Activated T-helper 17 cell treated with anti-CD3 and anti-CD28 coated beads, Interleukin-2, amount 50 U/mL, for 72 hours (primary cell): Measurements from ENCODE around the gene NHEJ1. TPM values are rescaled to one million over a fixed set of nuclear protein-coding genes. Genes with fewer than 3 reads are reported as not detected.

ENCODE experiments used
- ATAC-seq: fragments of 150-1000 bp; cut with Tn5 transposase; replicated peaks from 2 replicates; pipeline ENCODE4 v1.10.0; 2021; ENCODE audit warnings: mild to moderate bottlenecking, moderate library complexity
- H3K27ac Mint-ChIP-seq: one replicate; pipeline ENCODE4 v1.8.0; 2022; ENCODE audit warnings: mixed read lengths
- H3K27me3 Mint-ChIP-seq: one replicate; pipeline ENCODE4 v1.8.0; 2022; ENCODE audit warnings: mixed read lengths
- H3K36me3 Mint-ChIP-seq: one replicate; pipeline ENCODE4 v1.8.0; 2022; ENCODE audit warnings: low read depth, mild to moderate bottlenecking, mixed read lengths
- H3K4me1 Mint-ChIP-seq: one replicate; pipeline ENCODE4 v1.8.0; 2022; ENCODE audit warnings: mixed read lengths
- H3K4me3 Mint-ChIP-seq: one replicate; pipeline ENCODE4 v1.8.0; 2022; ENCODE audit warnings: mild to moderate bottlenecking, mixed read lengths
- H3K9me3 Mint-ChIP-seq: one replicate; pipeline ENCODE4 v1.8.0; 2022; ENCODE audit warnings: mixed read lengths
- total RNA-seq, 2 donors: library from RNA; stranded (reverse); gene quantifications; one replicate each; pipeline ENCODE4 v1.2.3, GENCODE V29; 2022

The NHEJ1 gene
- total RNA-seq, 2 donors from 2014 or later = 24.1 to 26.6 TPM

- Mint-ChIP-seq H3K36me3 (peaks cover 22% of the 10 kb centered on the region), H3K4me1 (peaks cover 15% of the 10 kb centered on the region), H3K4me3 (peak overlapping the region; percentile 84), H3K27ac (peak overlapping the region; percentile 93), H3K27me3 (no peaks in the 10 kb centered on the region), H3K9me3 (no peaks in the 10 kb centered on the region)
- ATAC-seq = no peak
Observed at GRCh38 chr2:219161097-219161496, 482 bp upstream of the NHEJ1 start.

DNA sequence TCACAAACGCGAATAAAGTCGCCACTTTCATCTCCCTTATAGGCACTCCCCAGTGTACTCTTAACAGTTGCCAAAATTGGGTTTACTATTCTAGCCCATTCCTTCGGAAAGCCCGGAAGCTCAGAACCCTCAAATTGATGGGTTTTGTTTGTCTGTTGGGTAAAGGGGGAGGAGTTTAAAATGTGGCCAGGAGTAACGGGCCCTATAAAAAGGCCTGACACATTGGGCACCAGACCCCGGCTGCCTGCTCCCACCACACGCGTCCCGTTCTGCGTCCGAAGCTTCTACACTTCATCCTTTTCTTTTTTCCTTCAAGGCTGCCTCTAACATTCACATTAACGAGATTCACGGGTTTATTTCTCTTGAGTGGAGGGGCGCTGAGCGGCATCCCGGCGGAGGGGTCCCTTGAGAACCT is 837 bp downstream of the NHEJ1 start:
- H3K4me1 Mint-ChIP-seq = peaks cover 15% of the 10 kb centered on the region
- no peaks in the 10 kb centered on the region for H3K9me3 Mint-ChIP-seq
- ATAC-seq = no peak
- peak overlapping the region; percentile 93 for H3K27ac Mint-ChIP-seq
- peaks cover 24% of the 10 kb centered on the region for H3K36me3 Mint-ChIP-seq
- H3K4me3 Mint-ChIP-seq = peak overlapping the region; percentile 84
- H3K27me3 Mint-ChIP-seq = no peaks in the 10 kb centered on the region

- Mint-ChIP-seq H3K4me3 (peak overlapping the region; percentile 84), H3K27me3 (no peaks in the 10 kb centered on the region), H3K27ac (no peak overlapping the region), H3K9me3 (no peaks in the 10 kb centered on the region), H3K4me1 (peaks cover 15% of the 10 kb centered on the region), H3K36me3 (peaks cover 34% of the 10 kb centered on the region)
- ATAC-seq = no peak
Observed at GRCh38 chr2:219158586-219158985, 2.0 kb downstream of the NHEJ1 start.

DNA sequence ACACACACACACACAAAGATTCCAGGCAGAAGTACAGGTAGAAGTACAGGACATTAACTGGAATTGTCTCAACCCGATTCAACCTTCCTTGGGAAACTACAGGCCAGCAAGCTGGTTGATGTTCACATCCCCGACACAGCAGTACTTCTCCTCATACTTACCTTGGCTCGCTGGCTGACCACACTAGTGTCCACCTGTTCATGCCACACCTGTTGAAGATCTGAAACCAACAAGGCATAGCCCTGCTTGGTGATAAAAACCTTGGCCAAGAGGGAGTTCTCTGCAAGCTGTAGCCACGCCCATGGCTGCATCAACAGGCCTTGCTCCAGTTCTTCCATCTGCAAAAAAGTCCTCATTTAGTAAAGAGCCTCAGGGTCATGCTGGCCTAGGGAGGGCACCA is 2.6 kb downstream of the NHEJ1 start:
- Mint-ChIP-seq H3K27me3 (no peaks in the 10 kb centered on the region), H3K4me1 (peaks cover 15% of the 10 kb centered on the region), H3K27ac (no peak overlapping the region), H3K9me3 (no peaks in the 10 kb centered on the region), H3K4me3 (no peak overlapping the region), H3K36me3 (peaks cover 39% of the 10 kb centered on the region)
- no peak for ATAC-seq

DNA sequence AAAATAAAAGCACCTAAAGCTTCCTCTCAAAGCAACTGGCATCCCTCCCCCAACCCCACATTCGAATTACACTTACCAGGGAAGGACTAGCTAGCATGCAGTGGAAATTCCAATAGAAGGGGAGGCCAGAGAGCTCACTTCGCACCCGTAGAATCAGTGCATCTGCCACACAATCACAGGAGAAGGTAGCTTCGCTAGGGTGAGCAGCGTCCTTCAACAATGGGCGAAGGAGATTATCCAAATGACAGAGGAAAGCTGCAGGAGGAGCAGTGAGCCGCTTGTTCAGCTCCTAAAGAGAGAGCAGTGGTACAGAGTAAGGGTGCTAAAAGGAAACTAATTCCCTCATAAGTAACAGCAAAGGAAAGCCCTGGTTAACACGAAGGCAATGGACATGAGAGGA is 3.2 kb downstream of the NHEJ1 start:
- no peak for ATAC-seq
- Mint-ChIP-seq H3K27ac (no peak overlapping the region), H3K9me3 (no peaks in the 10 kb centered on the region), H3K36me3 (peaks cover 41% of the 10 kb centered on the region), H3K4me1 (peaks cover 15% of the 10 kb centered on the region), H3K27me3 (no peaks in the 10 kb centered on the region), H3K4me3 (no peak overlapping the region)

- H3K27me3 Mint-ChIP-seq = no peaks in the 10 kb centered on the region
- no peak overlapping the region for H3K4me3 Mint-ChIP-seq
- ATAC-seq = peak; percentile 54
- H3K4me1 Mint-ChIP-seq = peaks cover 5% of the 10 kb centered on the region
- no peak overlapping the region for H3K27ac Mint-ChIP-seq
- peaks cover 63% of the 10 kb centered on the region for H3K36me3 Mint-ChIP-seq
- H3K9me3 Mint-ChIP-seq = no peaks in the 10 kb centered on the region
Observed at GRCh38 chr2:219155054-219155644, 5.5 kb downstream of the NHEJ1 start.

- Mint-ChIP-seq H3K36me3 (peaks cover 93% of the 10 kb centered on the region), H3K4me1 (no peaks in the 10 kb centered on the region)
- no peak for ATAC-seq
Observed at GRCh38 chr2:219149667-219150066, 10.9 kb downstream of the NHEJ1 start.

DNA sequence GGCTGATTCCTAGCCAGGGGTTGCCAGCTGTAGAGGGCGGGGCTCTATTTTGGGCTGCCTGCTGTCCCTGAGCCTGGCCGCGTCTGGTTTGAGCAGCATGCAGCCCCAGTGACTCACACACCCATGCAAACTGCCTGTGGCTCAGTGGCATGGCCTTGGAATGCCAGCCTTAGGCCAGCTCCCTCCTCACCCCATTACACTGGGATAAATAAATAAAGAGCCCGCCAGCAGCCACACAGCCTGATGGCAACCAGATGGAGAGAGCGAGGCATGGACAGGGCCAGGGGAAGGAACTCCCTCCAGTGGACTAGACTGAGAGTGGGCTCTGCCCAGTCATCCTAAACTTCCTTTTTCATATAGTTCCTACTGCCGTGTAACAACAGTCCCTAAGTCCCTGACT is 18.3 kb downstream of the NHEJ1 start:
- Mint-ChIP-seq H3K4me3 (no peak overlapping the region), H3K9me3 (no peaks in the 10 kb centered on the region), H3K36me3 (peaks cover 98% of the 10 kb centered on the region), H3K27me3 (no peaks in the 10 kb centered on the region), H3K4me1 (no peaks in the 10 kb centered on the region), H3K27ac (no peak overlapping the region)
- no peak for ATAC-seq

More at GRCh38 chr2:219149667-219150066, 10.9 kb downstream of the NHEJ1 start:
- Mint-ChIP-seq H3K27me3 (no peaks in the 10 kb centered on the region), H3K27ac (no peak overlapping the region), H3K4me3 (no peak overlapping the region), H3K9me3 (no peaks in the 10 kb centered on the region)

DNA sequence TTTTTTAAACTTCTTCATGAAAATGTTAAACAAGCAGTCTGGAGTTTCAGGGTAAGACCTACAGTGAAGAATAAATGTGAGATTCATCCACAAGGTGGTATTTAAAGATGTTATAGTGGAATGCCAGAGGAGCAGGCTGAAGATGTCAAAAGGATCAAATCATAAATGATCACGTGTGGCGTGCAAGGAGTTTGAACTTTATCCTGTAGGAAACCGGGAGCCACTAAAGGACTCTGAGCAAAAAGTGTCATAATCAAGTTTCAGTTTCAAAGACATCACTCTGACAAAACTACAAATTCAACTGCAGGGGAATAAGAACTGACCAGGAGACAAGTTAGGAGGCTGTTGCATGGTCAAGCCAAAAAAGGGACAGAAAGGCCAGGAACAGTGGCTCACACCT is 19.9 kb downstream of the NHEJ1 start:
- no peak overlapping the region for H3K4me3 Mint-ChIP-seq
- H3K9me3 Mint-ChIP-seq = no peaks in the 10 kb centered on the region
- no peak overlapping the region for H3K27ac Mint-ChIP-seq

GRCh38 chr2:219133976-219134375 is 26.6 kb downstream of the NHEJ1 start:
- no peaks in the 10 kb centered on the region for H3K9me3 Mint-ChIP-seq
- H3K4me3 Mint-ChIP-seq = no peak overlapping the region
- peaks cover 30% of the 10 kb centered on the region for H3K36me3 Mint-ChIP-seq
- H3K4me1 Mint-ChIP-seq = no peaks in the 10 kb centered on the region
- no peak for ATAC-seq
- H3K27me3 Mint-ChIP-seq = no peaks in the 10 kb centered on the region
- H3K27ac Mint-ChIP-seq = no peak overlapping the region

More for the DNA sequence above, 19.9 kb downstream of the NHEJ1 start:
- Mint-ChIP-seq H3K27me3 (no peaks in the 10 kb centered on the region), H3K4me1 (no peaks in the 10 kb centered on the region), H3K36me3 (peaks cover 86% of the 10 kb centered on the region)
- ATAC-seq = no peak

DNA sequence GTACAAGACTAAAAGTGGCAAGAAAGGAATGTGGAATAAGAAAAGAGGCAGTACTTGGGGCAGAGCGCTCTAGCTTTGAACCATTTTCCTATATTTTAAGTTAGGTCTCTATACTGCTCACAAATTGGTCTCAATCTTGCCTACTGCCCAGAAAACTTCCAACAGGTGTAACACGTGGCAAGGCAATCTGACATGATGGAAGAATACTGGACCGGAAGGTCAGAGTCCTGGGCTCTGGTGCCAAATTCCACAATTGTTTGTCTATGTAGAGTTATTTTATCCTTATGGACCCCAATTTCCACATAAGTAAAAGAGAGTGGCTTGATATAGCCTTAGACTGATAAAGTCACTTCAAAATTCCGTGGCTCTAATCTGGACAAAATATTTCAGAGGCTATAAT is 28.9 kb downstream of the NHEJ1 start:
- H3K9me3 Mint-ChIP-seq = no peaks in the 10 kb centered on the region
- ATAC-seq = no peak
- peaks cover 10% of the 10 kb centered on the region for H3K36me3 Mint-ChIP-seq
- no peaks in the 10 kb centered on the region for H3K27me3 Mint-ChIP-seq
- no peak overlapping the region for H3K4me3 Mint-ChIP-seq
- no peak overlapping the region for H3K27ac Mint-ChIP-seq
- H3K4me1 Mint-ChIP-seq = no peaks in the 10 kb centered on the region

DNA sequence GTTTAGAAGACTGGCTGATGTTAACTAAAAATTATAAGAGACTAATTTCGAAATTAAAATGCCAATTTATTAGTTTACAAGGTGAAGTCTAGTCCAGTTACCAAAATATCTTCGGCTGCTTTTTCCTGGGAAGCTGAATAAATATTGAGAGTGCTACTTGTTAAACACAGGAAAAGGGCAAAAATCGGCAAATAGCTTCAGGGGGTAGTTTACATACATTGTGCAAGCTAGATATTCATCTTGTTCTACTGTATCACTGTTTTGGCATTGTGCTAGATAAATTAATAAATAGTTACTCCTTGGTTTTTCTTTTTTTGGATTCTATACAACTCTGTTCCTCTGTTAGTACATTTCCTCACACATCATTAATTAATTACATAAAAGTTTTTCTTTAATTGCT is 29.3 kb downstream of the NHEJ1 start:
- Mint-ChIP-seq H3K4me1 (no peaks in the 10 kb centered on the region), H3K4me3 (no peak overlapping the region), H3K9me3 (no peaks in the 10 kb centered on the region), H3K27me3 (no peaks in the 10 kb centered on the region), H3K36me3 (peaks cover 10% of the 10 kb centered on the region), H3K27ac (no peak overlapping the region)
- no peak for ATAC-seq

DNA sequence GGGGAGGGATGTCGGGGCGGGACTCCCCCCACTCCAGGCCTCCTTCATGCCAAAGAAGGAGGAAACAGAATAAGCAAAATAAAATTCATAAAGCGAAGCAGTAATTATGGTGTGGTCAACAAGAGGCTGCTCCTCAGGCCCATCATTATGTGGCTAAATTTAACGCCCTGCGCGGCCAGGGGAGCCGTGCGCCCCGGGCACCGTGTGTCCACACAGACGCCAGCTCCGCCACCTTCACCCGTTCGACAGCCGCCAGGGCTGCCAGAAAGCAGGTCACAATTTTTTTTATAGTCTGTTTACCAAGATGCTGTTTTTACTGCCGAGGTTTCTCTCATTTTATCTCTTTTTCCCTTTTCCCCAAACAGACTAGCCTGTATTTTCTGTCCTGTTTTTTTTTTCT is 31.0 kb downstream of the NHEJ1 start:
- Mint-ChIP-seq H3K27ac (no peak overlapping the region), H3K4me3 (no peak overlapping the region), H3K36me3 (peaks cover 10% of the 10 kb centered on the region), H3K9me3 (no peaks in the 10 kb centered on the region), H3K4me1 (peaks cover 10% of the 10 kb centered on the region), H3K27me3 (no peaks in the 10 kb centered on the region)
- ATAC-seq = no peak

GRCh38 chr2:219128396-219128795 is 32.2 kb downstream of the NHEJ1 start:
- no peak overlapping the region for H3K27ac Mint-ChIP-seq
- ATAC-seq = no peak
- no peaks in the 10 kb centered on the region for H3K9me3 Mint-ChIP-seq
- peaks cover 16% of the 10 kb centered on the region for H3K4me1 Mint-ChIP-seq
- H3K4me3 Mint-ChIP-seq = no peak overlapping the region
- H3K27me3 Mint-ChIP-seq = no peaks in the 10 kb centered on the region
- H3K36me3 Mint-ChIP-seq = no peaks in the 10 kb centered on the region

- Mint-ChIP-seq H3K27me3 (no peaks in the 10 kb centered on the region), H3K36me3 (no peaks in the 10 kb centered on the region), H3K4me3 (no peak overlapping the region), H3K27ac (no peak overlapping the region), H3K9me3 (no peaks in the 10 kb centered on the region), H3K4me1 (peaks cover 16% of the 10 kb centered on the region)
- ATAC-seq = no peak
Observed at GRCh38 chr2:219127037-219127635, 33.5 kb downstream of the NHEJ1 start.
